GM12873 (cell line): Measurements from ENCODE around the gene BCAS3.

Source experiments
- TF ChIP-seq, protein P1 (sequence below): IDR thresholded peaks from 2 replicates; pipeline ENCODE4 v1.5.1; 2012; ENCODE audit warnings: low read depth, mild to moderate bottlenecking, moderate library complexity, low read length, control low read depth; ENCODE audit not compliant: insufficient read depth; ENCODE audit errors: missing control alignments

The BCAS3 gene

DNA sequence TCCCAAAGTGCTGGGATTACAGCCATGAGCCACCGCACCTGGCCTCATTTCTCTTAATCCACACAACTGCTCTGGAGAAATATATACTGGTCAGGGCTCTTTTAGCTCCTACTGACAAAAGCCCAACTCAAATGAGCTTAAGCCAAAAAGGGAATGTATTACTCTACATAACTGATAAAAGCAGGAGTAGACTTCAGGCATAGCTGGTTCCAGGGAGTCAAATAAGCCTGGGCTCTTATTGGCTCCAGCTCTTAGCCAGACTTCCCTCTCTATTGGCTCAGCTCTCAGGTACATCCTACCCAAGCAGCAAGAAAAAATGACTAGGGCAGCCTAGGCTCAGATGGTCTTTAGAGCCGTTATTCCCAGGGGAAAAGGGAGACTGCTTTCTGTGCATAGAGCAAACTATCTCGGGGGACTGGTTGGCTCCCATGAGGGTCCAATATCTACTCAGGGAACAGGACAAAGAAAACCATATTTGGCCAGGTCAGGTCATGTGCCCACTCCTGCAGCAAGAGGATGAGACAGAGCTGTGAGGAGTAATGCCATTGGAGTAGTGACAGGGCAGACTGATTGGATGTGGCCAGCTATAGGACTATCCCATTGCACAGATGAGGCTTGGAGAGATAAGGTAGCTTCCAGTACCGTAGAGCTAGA, 743.2 kb downstream of the BCAS3 start:
- TF ChIP-seq, protein P1, sequence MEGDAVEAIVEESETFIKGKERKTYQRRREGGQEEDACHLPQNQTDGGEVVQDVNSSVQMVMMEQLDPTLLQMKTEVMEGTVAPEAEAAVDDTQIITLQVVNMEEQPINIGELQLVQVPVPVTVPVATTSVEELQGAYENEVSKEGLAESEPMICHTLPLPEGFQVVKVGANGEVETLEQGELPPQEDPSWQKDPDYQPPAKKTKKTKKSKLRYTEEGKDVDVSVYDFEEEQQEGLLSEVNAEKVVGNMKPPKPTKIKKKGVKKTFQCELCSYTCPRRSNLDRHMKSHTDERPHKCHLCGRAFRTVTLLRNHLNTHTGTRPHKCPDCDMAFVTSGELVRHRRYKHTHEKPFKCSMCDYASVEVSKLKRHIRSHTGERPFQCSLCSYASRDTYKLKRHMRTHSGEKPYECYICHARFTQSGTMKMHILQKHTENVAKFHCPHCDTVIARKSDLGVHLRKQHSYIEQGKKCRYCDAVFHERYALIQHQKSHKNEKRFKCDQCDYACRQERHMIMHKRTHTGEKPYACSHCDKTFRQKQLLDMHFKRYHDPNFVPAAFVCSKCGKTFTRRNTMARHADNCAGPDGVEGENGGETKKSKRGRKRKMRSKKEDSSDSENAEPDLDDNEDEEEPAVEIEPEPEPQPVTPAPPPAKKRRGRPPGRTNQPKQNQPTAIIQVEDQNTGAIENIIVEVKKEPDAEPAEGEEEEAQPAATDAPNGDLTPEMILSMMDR: no peak

DNA sequence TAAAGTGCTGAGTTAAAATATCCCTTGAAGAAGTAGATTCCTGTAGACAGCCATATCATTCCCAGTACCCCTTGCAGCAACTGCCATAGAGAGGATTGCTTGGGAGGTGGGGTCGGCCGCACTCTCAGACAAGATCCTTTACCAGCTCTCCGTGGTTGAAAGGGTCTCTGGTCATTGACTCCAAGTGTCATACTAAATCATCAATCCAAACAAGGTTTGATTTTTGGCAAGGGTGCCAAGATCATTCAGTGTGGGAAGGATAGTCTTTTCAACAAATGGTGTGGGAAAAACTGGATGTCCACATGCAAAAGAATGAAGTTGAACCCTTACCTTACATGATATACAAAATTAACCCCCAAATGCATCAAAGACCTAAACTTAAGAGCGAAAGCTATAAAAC, 743.8 kb downstream of the BCAS3 start:
- TF ChIP-seq, protein P1: no peak

DNA sequence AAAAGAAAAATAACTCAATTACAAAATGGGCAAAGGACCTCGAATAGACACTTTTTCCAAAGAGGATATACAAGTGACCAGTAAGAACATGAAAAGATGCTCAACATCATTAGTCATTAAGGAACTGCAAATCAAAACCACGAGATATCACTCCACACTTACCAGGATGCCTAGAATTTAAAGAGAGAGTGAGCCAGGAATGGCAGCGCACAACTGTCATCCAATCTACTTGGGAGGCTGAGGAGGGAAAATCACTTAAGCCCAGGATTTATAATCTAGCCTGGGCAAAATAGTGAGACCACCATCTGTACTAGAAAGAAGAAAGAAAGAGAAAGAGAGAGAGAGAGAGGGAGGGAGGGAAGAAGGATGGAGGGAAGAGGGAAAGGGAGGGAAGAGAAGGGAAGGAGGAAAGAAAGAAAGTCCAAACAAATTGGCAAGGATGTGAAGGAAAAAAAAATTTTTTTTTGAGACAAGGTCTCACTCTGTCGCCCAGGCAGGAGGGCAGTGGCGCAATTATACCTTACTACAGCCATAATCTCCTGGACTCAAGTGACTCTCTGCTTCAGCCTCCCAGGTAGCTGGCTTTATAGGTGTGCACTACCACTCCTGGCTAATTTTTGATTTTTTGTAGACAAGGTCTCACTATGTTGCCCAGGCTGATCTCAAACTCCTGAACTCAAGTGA, 744.6 kb downstream of the BCAS3 start:
- TF ChIP-seq, protein P1: no peak

DNA sequence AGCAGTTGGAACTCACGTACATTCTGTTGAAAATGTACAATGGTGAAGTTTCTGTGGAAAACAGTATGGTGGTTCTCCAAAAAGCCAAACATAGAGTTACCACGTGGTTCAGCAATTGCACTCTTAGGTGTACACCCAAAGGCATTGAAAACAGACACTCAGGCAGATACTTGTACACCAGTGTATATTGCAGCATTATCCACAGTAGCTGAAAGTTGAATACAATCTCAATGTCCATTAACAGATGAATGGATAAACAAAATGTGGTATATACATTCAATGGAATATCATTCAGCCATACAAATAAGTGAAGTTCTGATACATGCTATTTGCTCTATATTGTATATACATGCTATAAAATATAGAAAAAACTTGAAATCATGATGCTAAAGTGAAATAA, 745.2 kb downstream of the BCAS3 start:
- TF ChIP-seq, protein P1: no peak

DNA sequence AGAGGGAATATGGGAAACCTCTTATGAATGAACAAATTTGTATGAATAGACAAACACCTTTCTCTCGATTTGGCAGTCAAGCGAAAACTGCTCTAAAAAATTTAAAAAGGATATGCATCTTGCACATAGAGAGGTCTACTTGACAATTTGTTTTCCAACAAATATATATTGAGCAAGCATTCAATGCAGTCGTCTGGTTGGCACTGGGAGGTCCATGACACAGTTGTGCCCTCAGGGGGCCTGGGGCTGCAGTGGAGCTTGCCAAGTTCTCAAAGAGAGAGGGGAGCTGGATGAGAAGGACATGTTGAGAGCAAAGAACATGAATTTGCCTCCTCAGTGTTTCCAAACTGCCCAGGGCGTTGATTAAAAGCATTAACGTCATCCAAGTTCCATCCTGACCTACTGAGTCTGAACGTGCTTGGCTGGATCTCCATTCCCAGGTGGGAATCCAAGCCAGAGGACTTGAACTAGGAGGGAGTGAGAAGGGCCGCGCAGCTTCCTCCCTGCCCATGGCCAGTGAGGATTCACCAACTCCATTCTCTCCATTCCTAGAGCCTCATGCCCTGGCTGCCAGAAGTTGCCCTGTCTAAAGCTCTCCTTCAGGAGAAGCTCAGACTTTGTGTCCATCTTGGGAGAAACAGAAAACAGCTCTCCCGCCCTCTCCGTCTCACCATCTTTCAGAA, 746.5 kb downstream of the BCAS3 start:
- TF ChIP-seq, protein P1: no peak

DNA sequence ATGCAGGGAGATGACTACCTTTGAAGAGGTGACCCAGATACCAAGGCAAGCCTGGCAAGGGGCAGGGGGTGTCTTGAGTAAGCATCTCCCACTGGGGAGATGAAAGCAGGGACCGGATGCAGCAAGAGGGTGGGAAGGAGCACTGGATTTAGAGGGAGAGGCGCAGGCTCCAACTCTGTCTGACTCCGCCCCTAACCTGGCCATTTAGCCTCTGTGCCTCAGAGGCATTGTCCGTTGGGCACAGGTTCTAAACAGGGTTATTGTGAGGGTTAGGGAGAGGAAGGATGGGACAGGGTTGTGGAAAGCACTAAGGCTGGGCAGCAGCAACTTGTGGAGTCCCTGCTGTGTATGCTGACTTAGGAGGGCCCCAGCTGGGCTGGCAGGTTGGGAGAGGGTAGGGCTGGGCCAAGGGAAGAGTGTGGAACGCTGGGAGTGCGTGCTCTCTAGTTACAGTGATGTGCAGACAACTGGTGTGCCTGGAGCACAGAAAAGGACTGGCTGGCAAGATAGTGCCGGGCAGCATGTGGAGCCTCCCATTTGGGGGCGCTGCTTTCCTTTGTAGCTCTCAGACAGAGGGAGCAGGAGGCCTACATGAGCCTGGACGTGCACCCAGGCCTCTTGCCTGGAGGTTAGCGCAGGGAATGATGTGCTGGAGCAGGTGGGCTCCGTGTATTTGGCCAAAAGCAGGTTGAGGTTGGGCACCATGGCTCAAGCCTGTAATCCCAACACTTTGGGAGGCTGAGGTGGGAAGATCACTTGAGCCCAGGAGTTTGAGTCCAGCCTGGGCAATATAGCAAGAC, 748.2 kb downstream of the BCAS3 start:
- TF ChIP-seq, protein P1: no peak
